NCI-H1417 (cell line): Measurements from ENCODE around the gene HCCS.
A peak's percentile ranks its signal among the peaks of the same experiment; 100 is the strongest.
"Not testable (repeated sequence)": the region's sequence is repeated elsewhere in the genome, so short reads cannot be mapped to it uniquely, and the experiment has no call there.

Experiments
- DNase-seq, 3 experiments: peaks; one replicate each; lab custom pipeline; 2025; lab: John Stamatoyannopoulos, UW

Gene HCCS

DNA sequence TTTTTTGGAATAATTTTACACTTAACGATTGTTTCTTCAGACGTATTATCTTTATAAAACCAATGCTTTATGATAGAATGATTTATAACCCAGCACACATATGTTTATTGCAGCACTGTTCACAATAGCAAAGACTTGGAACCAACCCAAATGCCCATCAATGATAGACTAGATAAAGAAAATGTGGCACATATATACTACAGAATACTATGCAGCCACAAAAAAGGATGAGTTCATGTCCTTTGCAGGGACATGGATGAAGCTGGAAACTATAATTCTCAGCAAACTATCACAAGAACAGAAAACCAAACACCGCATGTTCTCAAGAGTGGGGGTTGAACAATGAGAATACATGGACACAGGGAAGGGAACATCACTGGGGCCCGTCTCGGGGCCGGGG, 12.0 kb downstream of the HCCS start:
- not testable (repeated sequence) for DNase-seq

DNA sequence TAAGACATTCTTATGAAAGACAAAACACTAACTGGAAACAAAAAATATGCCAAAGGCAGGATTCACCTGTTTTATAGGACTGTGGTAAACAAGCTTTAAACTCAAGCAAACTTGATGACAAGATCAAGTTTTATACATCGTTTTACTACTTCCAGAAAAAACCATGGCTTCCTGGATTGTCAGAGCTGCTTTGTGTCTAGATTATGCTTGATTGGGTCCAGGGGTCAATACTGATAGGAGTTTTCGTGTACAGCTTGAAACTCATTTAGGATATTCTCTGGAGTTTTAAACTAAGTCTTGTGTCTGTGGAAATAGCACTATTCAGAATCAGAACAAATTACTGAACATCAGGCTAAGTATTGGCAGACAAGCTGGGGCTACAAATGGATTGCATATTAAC, 13.0 kb downstream of the HCCS start:
- no peak for DNase-seq

DNA sequence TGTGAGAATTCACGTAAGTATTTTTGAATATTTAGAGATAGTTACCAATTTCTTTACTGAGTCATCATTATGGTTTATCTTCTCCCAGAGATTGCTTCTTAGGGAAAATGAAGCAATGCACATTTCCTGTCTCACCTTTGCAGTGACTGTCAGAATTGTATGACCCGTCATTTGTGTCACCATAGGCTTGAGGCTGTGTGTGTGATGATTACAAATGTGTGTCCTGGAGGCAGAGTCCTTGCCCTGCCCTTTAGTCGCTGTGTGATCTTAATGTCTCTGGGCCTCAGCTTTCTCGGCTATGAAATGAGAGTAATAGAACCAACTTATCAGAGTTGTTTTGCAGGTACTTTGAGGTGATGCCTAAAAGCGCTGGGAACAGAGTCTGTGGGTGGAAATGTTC, 13.9 kb downstream of the HCCS start:
- DNase-seq = no peak

DNA sequence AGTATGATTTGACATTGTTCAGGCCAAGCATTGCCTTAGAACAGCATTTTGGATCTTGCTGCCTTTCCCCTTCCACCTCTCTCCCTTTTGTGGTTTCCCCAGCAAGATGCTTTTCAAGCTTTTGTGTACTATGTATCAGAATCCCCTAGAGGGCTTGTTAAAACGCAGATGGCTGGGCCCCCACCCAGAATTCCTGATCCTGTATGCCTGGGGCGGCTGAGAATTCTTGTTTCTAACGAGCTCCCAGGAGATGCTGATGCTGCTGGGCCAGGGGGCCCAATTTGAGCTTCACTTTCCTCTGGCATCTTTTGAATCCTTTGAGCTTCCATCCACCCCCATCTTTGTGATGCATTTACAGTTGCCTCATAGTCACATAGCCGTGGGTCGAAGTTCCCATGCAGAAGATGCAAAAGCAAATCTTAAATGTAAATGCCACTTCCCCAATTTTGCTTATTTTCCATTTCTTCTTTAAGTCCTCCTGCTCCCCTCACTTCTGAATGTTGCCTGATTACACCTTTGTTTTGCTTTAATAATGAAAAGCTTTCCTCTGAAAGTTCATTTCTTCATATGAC, 18.5 kb downstream of the HCCS start:
- no peak for DNase-seq

DNA sequence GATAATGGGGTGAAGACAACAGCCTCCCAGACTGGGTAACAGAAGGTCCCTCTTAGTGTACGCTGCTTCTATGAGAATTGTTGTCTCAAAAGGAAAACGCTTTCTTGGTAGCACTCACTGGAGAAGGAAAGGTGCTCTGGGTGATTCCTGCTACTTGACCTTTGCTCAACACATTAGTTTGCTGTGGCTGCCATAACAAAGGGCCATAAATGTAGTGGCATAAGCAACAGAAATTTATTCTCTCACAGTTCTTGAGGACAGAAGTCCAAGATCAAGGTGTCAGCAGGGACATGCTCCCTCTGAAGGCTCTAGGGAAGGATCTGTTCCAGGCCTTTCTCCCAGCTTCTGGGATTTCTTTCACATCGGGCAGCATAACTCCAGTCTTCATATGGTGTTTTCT, 19.0 kb downstream of the HCCS start:
- DNase-seq = no peak

DNA sequence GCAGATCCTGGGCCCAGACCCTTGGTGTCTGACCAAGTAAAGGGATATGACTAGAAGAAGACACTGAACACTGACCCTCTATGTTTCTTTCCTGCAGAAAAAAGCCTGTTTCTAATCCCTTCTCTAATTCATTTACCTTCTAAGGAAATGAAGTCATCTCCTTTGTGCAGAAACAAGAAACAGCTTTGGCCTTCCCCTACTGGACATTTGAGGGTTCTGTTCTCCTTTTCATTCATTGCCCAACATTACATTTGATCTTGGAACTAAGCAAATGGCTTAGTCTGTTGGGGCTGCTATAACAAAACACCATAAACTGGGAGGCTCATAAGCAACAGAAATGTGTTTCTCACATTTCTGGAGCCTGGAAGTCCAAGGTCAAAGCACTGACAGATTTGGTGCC, 20.0 kb downstream of the HCCS start:
- no peak for DNase-seq

DNA sequence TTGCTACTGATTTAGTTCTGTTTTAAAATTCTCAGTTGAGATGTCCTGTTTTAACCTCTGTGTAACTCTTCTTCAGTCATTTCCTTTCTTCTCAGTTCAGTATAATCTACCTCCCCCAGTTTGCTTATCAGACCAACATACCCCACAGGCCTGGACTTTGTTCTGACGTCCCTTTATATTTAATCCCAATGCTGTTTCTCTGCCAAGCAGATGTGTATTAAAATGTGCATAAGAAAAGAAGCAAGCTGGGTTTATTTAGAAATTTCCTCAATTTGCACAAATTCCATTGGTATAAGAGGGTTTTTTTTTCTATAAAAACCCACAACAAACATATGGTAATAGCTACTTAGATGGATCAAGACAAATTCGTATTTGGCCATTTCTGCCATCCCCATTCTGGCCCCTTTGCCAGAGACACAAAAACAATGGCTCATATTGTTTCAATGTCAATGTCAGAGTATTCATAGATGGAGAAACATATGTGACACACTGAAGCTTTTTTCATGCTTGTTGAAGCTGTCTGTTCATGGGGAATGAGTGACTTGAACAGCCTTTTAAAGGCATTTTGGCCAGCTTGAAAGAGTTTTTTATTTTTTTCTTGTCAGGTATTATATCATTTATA, 24.5 kb downstream of the HCCS start:
- DNase-seq = no peak

DNA sequence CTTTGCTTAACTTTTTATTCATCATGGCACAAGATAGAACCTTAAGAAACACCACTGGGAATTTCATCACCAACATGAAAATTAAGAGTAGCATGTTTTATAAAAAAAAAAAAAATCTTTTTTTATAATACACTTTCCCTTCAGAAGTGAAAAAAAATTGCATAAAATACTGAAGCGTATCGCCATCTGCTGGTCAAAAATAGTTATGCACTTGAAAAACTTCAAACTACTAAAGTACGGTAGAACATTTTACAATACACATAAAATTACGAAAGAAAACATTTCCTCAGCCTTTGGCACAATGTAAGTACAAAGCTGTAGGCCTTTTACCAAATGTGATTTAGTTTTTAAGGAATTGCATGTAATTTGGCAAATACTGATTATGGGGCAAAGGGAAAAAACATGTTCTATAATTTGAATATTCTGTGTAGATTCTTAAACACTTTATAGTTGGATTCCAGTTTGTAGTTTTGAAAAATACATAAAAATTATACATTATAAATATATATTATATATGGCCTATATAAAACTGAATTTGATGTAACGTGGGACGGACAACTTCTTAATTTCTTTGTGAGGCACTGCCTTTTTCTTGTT, 26.5 kb downstream of the HCCS start:
- DNase-seq = peak; percentile 6 to 74 (median 20)

DNA sequence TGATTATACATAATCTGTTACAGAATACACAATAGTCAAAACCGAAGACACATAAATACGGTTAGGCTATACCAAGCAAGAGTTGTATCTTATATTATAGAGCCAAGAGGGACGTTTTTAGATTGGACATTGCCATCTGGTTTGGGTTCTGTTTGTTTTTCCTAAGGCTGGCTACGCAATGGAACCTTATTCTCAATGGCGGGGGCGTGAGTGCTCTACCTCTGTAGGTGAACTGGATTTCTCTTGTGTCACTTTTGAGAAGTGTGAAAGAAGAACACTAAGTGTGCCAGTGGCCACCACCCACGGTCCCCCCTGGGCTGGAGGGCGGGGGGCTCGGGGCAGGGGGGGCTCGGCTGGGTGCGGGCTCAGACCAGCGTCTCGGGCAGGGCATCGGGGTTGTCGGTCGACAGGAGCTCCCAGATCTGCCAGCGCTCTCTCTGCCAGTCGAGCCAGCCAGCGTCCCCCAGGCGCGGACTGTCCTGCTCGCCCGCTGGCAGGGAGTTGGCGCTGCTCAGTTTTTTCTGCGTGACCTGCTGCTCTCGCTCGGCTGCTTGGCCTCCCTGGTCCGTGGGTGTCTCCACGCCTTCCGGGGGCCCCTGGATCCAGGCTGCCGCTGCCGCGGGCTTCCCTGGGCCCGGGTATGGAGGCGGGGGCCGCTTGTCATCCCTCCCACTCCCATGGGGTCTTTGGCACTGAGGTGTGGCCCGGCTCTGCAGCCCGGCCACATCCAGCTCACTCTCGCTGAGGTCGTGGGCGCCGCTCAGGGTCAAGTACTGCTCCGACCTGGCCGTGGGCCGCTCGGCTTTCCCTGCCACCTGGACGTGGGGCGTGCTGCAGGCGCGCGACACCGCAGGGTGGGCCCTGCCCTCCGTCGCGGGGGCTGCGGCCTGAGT, 27.6 kb downstream of the HCCS start:
- DNase-seq = no peak

DNA sequence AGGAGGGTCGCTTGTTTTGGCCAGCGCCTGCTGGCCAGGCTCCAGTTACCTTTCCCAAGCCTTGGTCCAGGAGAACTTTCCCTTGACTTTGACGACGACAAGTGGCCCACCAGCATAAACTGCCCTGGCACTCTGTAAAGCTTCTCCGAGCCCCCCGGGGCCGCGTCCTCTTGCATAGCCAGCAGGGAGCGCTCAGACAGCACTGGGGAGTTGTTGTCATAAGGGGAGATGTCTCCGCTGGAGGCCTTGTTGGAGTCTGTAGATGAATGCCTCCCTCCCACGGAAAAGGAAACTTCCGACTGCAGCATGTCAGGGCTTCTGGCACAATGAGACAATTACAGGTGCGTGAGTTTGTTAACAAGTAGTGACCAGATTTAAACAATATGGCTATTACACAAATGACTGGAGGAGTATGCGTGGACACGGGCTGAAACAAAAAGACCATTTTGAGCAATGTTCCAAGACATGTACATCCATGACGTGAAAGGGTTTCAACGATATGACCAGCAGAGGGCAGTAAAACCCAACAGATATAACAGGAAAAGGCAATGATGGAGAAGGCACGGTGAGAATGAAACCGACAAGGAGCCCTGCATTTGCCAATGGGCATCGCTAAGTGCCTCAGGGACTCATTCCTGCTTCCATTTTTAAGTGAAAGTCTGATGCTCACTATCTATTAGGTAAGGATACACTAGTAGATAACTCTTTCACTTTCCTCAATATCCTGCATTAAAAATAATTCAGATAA, 33.0 kb downstream of the HCCS start:
- DNase-seq = peak; percentile 73 to 97 (median 76)

DNA sequence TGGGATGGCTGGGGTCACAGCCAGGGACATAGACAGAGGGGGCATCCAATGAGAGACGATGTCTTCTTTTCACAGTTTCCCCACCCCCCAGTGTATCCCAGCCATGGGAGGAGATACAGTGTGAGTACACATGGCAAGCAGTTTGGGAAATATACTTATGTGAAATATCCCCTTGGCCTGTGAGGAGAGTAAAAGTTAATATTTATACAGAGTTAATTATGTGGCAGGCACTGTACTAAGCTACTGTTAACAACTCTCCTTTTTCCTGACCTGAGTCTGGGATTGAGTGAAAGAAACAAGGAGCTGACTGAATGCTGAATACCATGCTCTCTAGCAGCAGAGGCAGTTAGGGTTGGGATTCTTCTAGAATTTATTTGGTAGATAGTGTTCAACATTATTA, 35.3 kb downstream of the HCCS start:
- DNase-seq = no peak

DNA sequence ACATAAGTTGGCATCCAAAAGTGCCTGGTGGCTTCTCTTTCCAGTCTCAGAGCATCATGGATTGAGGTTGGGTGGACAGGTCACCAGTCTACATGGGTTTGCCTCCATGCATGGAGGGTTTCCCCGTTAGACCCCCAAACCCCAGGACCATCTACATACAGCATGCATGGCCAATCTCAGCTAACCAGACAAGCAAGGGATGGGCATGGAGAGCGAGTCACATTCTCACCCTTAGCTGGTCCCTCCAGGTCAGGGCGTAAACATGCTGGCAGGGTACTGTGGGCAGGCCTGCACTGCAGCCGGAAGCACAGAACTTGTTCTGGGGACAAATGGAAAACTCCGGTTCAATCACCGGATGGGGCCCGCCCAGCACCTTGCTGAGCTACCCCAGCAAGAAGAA, 37.3 kb downstream of the HCCS start:
- no peak for DNase-seq

DNA sequence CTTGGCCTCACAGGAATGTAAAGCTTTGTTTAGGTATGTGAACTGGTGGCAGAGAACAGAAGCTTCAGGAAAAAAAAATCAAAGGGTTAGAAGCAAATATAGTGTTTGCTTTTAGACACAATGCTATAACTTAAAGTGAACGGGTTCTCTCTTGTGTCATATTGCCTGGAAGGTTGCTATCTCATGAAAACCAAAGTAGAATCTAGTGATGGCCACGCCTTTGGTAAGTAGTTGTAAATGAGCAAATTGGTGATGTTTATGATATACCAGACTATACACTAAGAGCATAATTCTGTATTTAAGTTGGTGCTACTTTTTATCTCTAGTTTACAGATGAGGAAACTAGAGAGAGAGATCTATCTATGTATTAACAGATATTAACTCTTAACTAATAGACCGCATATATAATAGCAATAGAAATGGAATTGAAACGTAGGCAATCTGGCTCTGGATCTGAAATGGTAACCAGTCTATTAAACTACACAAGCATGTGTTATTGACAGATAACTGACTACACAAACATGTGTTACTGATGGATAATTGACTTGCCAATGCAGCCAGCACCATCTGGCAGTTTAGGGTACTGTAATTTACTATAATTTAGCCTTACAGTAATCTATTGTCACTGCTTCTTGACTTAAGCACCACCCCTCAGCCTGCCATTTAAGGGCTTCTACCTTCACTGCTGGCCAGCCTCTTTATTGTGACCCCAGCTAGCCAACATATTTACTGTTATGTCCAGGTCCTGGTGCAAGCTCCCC, 40.8 kb downstream of the HCCS start:
- peak in 2 of 3 experiments; percentile 46 to 85 for DNase-seq

DNA sequence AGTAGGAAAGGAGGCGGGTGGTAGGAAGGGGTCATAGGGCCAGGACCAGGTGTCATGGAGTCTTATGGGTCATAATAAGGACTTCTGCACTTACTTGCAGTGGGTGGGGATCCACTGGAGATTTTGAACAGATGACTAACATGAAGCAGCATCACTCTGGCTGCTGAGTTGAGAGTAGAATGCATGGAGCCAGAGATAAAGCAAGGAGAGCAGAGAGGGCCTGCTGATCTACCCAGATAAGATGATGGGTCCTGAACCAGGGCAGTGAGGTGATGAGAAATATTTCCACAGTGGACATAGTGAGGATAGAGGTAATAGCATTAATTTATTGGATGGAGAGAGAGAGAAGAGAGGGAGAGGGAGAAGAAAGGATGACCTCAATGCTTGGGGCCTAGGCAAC, 48.0 kb downstream of the HCCS start:
- DNase-seq = no peak

DNA sequence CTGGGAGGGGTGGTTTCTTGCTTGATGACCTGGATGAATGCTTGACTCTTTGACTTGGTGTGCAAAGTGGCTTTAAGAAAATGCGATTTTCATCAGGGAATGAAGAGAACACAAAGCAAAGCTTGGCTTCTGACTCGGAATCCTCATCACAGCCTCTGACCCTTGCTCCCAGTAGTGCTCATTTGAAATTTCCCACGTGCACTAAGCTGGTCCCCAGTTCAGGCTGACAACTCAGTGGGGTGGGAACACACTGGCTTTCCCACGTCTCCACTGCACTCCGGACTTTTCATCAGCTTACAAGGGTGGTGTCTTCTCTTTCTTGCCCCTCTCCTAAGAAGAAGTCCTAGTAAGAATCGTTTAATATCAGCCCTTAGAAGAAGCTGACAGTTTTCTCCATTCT, 53.3 kb downstream of the HCCS start:
- DNase-seq = no peak

DNA sequence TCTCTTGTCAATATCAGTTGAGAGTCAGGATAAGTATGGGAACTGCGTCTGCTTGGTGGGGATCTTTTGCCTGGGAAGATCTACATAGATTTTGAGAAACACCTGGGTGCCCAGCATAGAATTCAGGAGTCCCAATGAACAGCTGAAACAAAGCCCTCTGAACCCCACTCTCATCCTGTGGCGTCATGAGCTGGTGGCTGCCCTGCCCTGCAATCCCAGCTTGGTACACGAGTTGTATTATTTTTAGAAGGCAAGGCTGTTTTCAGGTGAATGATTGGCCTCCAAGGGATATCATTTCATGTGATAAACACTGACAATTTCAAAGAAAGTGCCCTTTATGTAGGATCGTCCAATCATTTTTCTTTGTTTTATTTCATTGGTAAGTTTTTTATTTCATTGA, 60.8 kb downstream of the HCCS start:
- DNase-seq = no peak

DNA sequence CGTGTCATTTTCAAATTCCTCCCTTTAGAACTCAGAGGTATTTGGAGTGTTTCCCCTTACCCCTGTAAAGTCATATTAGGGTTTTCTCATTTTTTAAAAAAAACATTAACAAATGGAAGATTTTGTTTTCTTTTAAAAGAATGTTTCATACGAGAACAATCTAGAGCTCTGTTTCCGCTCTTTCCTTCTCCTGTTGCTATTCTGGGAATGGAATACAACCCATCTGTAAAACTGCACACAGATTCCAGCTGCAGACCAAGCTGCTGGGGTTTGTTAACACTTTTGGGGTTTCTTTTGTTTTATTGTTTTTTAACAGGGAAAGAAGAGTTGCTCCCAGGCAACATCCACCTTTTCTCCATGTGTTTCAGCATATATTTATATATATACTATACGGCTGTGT, 61.3 kb downstream of the HCCS start:
- DNase-seq = no peak
